ENCODE data around the gene EXOSC3.
A peak's percentile ranks its signal among the peaks of the same experiment; 100 is the strongest.

The EXOSC3 gene

GRCh38 chr9:37732086-37732741 lies 52.6 kb downstream of the EXOSC3 start:
- DNase-seq (ENCODE audit: low spot score) = no peak

- no peak for DNase-seq (ENCODE audit: low spot score)
Measured at GRCh38 chr9:37730839-37731238, 54.0 kb downstream of the EXOSC3 start.

- peak; percentile 55 for DNase-seq (ENCODE audit: low spot score)
Measured at GRCh38 chr9:37730256-37730655, 54.6 kb downstream of the EXOSC3 start.

All from AG08395 (cell line).